GM12878 (cell line): ENCODE data around the gene MCC. TPM values are rescaled to one million over a fixed set of nuclear protein-coding genes. Genes with fewer than 3 reads are reported as not detected.
"Not testable (repeated sequence)": the region's sequence is repeated elsewhere in the genome, so short reads cannot be mapped to it uniquely, and the experiment has no call there.

Source experiments
- ATAC-seq: fragments of 200-7000 bp; cut with Tn5 transposase; 3 replicates; pipeline ENCODE4 v1.9.1; 2020; ENCODE audit warnings: mild to moderate bottlenecking, moderate library complexity
- BruUV-seq: library from RNA; stranded (reverse); fragments of 400-500 nt; replicated peaks from 2 replicates; lab custom pipeline; 2021; lab: Mats Ljungman, UMichigan
- CTCF ChIA-PET: fragments of 300-600 bp; sonication (Branson Sonifier 250); formaldehyde crosslinking; extraction: SDS; loops from one replicate; lab custom pipeline; 2021; ENCODE audit warnings: inconsistent platforms; lab: Yijun Ruan, JAX
- POLR2A ChIA-PET: fragments of 350-600 bp; formaldehyde crosslinking; extraction: SDS; loops from one replicate; lab custom pipeline; 2021; ENCODE audit warnings: inconsistent platforms; lab: Charles Lee
- RAD21 ChIA-PET: fragments of 300-600 bp; sonication (Branson Sonifier 250); formaldehyde crosslinking; loops from one replicate; lab custom pipeline; 2023; ENCODE audit warnings: antibody characterized with exemption; ENCODE audit not compliant: unreplicated experiment; lab: Charles Lee
- SMC1A ChIA-PET: fragments of 300-600 bp; sonication (Branson Sonifier 250); formaldehyde crosslinking; loops from one replicate; lab custom pipeline; 2023; ENCODE audit not compliant: unreplicated experiment, uncharacterized antibody; lab: Charles Lee
- DNase-seq: peaks from one replicate; pipeline ENCODE4 v3.0.0-alpha.2; 2011; ENCODE audit warnings: low read depth, low spot score
- FAIRE-seq: peaks from 3 replicates; lab custom pipeline; 2011; peaks lifted over from hg19 to GRCh38; lab: Jason Lieb, UNC
- H2AFZ ChIP-seq: 2 replicates; pipeline ENCODE4 v1.6.0; 2011; ENCODE audit warnings: low read depth, low read length, control low read depth; ENCODE audit not compliant: control insufficient read depth
- H3K27ac ChIP-seq: 2 replicates; pipeline ENCODE4 v1.5.1; 2011; ENCODE audit warnings: control low read depth; ENCODE audit not compliant: control insufficient read depth, insufficient read depth
- H3K27me3 ChIP-seq, 2 experiments: replicated peaks in 1 of 2; 2 replicates each; pipeline versions ENCODE4 v1.6.0 to v1.6.1; 2011; ENCODE audit warnings: low read length in 1 of 2; ENCODE audit not compliant: control insufficient read depth in 2 of 2, insufficient read depth in 2 of 2
- H3K36me3 ChIP-seq, 2 experiments: 2 replicates each; pipeline ENCODE4 v1.5.1; 2011; ENCODE audit warnings: low read length in 1 of 2; ENCODE audit not compliant: control insufficient read depth in 2 of 2, insufficient read depth in 2 of 2
- H3K4me1 ChIP-seq: 2 replicates; pipeline ENCODE4 v1.6.1; 2011; ENCODE audit warnings: mild to moderate bottlenecking, low read length, moderate library complexity, mixed read lengths; ENCODE audit not compliant: control insufficient read depth, insufficient read depth
- H3K4me2 ChIP-seq: 2 replicates; pipeline ENCODE4 v1.6.0; 2011; ENCODE audit warnings: control low read depth; ENCODE audit not compliant: control insufficient read depth, insufficient read depth
- H3K4me3 ChIP-seq: fragments of 200-600 bp; sonication (generic); 2 replicates; pipeline ENCODE4 v1.5.1; 2016
- H3K79me2 ChIP-seq: 2 replicates; pipeline ENCODE4 v1.6.0; 2011; ENCODE audit warnings: low read length; ENCODE audit not compliant: control insufficient read depth, insufficient read depth
- H3K9ac ChIP-seq: 2 replicates; pipeline ENCODE4 v1.8.0; 2011; ENCODE audit warnings: low read length, control low read depth, mixed read lengths; ENCODE audit not compliant: control insufficient read depth, insufficient read depth
- H3K9me3 ChIP-seq: replicated peaks from 3 replicates; pipeline ENCODE4 v1.5.1; 2011; ENCODE audit warnings: mild to moderate bottlenecking, low read length; ENCODE audit not compliant: control insufficient read depth, insufficient read depth
- H4K20me1 ChIP-seq: 2 replicates; pipeline ENCODE4 v1.6.0; 2011; ENCODE audit not compliant: control insufficient read depth, insufficient read depth
- DPF2 ChIP-seq: fragments of 450-650 bp; IDR thresholded peaks from 2 replicates; pipeline ENCODE4 v1.6.1; 2017; ENCODE audit warnings: mild to moderate bottlenecking
- WGBS: methylation state at CpG from one replicate; pipeline ENCODE4 v1.1.6; 2016; ENCODE audit warnings: low lambda C conversion rate; ENCODE audit not compliant: insufficient replicate concordance, insufficient coverage; ENCODE audit errors: missing lambda C conversion rate; 5-methylcytosine and 5-hydroxymethylcytosine counted together
- in situ Hi-C: fragments of 300-500 bp; cut with MboI; formaldehyde crosslinking; loops from 9 replicates; pipeline ENCODE4 v1.14.3; 2018; ENCODE audit warnings: mixed read lengths
- intact Hi-C: fragments of 100-400 bp; cut with micrococcal nuclease; formaldehyde crosslinking; loops from one replicate; pipeline ENCODE4 v1.14.2; 2022; ENCODE audit not compliant: unreplicated experiment
- polyA plus RNA-seq, 11 experiments: library from polyadenylated mRNA; depleted of rRNA in 4 of 11; unstranded in 6 of 11; stranded (reverse) in 5 of 11; fragments of >200 nt; fragmentation: Nextera tagmentation in 4 of 11; fragmentation: Illumina TruSeq in 1 of 11; extraction: Ambion mirVana in 4 of 11; extraction: Trizol in 1 of 11; gene quantifications; 1 replicate in 1 of 11; 2 replicates in 10 of 11; pipeline versions ENCODE4 v1.2.1 to v1.2.3, GENCODE V29; 2011 to 2016; ENCODE audit warnings: inconsistent platforms in 2 of 11, missing spikeins in 2 of 11, low read depth in 1 of 11
- total RNA-seq, 4 experiments: library from RNA; depleted of rRNA in 3 of 4; stranded (reverse); fragments of >200 nt in 3 of 4; fragmentation: Illumina TruSeq in 1 of 4; extraction: Trizol in 1 of 4; gene quantifications; 2 replicates each; pipeline versions ENCODE4 v1.2.1 to v1.2.3, GENCODE V29; 2013 to 2021

The MCC gene
- total and polyA plus RNA-seq, 10 of the 15 experiments (the other 5 are each of a cell fraction or from before 2014, with no cell fraction given), result 0.03 to 0.86 (median 0.16) TPM

DNA sequence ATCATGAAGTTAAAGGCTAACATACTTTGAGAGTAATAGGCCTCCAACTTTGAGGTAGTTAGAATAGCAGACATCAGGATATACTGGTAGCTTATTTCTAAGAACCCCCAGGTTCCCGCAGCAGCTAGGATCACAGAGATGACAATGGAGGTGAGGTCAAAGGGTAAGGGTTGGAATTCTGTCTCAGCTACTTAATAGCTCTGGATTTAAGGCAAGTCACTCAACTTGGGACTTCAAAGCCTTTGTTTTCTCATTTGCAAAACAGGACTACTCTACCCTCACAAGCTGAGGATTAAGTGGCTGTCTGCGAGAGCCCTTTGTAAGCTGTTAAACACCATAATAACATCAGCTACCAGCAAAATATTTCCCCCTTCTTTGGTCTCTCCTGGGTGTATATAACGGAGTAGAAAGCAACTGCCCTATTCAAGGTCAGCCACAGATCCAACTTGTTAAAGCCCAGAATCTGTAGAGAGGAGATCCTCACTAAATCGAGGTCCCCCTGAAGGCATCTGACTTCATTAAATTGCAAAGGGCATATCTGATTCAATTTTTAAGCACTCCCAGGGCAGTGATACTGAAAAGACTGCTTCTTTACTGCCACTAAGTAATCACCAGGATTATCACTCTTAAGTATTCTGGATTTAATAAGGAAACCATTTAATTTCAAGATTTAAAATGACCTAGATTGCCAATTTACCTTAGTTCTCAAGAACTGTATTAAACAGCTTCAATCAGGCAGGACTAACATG is 407.0 kb downstream of the MCC start:
- RAD21 ChIA-PET, result no interaction called here
- Histone ChIP-seq H3K4me2 (no peak overlapping the region), H2AFZ (no peak overlapping the region), H3K36me3 (no peaks in the 10 kb centered on the region)
- SMC1A ChIA-PET, result no interaction called here
- DNase-seq (no peak), FAIRE-seq (no peak)
- WGBS, result 41% methylated on average over 4 of the region's 4 CpGs
- in situ Hi-C loops, result no loop called here
- TF ChIP-seq DPF2, result no peak
- TF ChIP-seq, all 136 proteins: peak for 0
- Histone ChIP-seq H3K9ac (no peak overlapping the region), H4K20me1 (no peaks in the 10 kb centered on the region), H3K27ac (no peak overlapping the region), H3K9me3 (no peaks in the 10 kb centered on the region), H3K4me3 (no peak overlapping the region), H3K4me1 (no peaks in the 10 kb centered on the region), H3K79me2 (no peaks in the 10 kb centered on the region), H3K27me3 (no peaks in the 10 kb centered on the region)
- CTCF ChIA-PET, result no interaction called here
- intact Hi-C loops, result no loop called here
- POLR2A ChIA-PET, result no interaction called here
- BruUV-seq, result no TSS peak
- no peak for ATAC-seq

DNA sequence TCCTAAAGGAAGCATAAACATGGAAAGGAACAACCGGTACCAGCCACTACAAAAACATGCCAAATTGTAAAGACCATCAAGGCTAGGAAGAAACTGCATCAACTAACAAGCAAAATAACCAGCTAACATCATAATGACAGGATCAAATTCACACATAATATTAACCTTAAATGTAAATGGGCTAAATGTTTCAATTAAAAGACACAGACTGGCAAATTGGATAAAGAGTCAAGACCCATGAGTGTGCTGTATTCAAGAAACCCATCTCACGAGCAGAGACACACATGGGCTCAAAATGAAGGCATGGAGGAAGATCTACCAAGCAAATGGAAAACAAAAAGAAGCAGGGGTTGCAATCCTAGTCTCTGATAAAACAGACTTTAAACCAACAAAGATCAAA is 411.6 kb downstream of the MCC start:
- DNase-seq, H3K9ac ChIP-seq, POLR2A ChIA-PET, H4K20me1 ChIP-seq, H3K36me3 ChIP-seq, H3K27me3 ChIP-seq, BruUV-seq, H2AFZ ChIP-seq, H3K27ac ChIP-seq, intact Hi-C loops, in situ Hi-C loops, ATAC-seq, RAD21 ChIA-PET, H3K79me2 ChIP-seq, H3K4me3 ChIP-seq, H3K9me3 ChIP-seq, H3K4me1 ChIP-seq, H3K4me2 ChIP-seq, FAIRE-seq: not testable (repeated sequence)
- SMC1A ChIA-PET, result interaction anchor here (1.0 kb wide), 1 partner anchor 29 kb away, joined by 3 read pairs; no protein-coding TSS in a partner anchor
- CTCF ChIA-PET, result interaction anchor here (1.0 kb wide), 1 partner anchor 221 kb away, joined by 3 read pairs; no protein-coding TSS in a partner anchor
- WGBS, result 29% methylated on average over 2 of the region's 2 CpGs
